CD4-positive, alpha-beta memory T cell (primary cell): ENCODE results near the gene RCAN1. TPM values are rescaled to one million over a fixed set of nuclear protein-coding genes. Genes with fewer than 3 reads are reported as not detected.

ENCODE experiments used
- CTCF ChIA-PET: fragments of 350-600 bp; sonication (Branson Sonifier 250); formaldehyde crosslinking; loops from one replicate; lab custom pipeline; 2021; ENCODE audit warnings: inconsistent platforms; ENCODE audit not compliant: partially characterized antibody; lab: Charles Lee
- POLR2A ChIA-PET: fragments of 350-600 bp; sonication (Branson Sonifier 250); formaldehyde crosslinking; loops from one replicate; lab custom pipeline; 2021; ENCODE audit not compliant: partially characterized antibody; lab: Charles Lee
- DNase-seq, 5 donors: peaks; one replicate each; pipeline versions ENCODE4 v3.0.0 to v3.0.0-alpha.2; 2020 to 2022; ENCODE audit warnings: mixed read lengths in 1 of 5
- H3K27ac ChIP-seq: one replicate; pipeline ENCODE4 v1.7.0; 2013; ENCODE audit warnings: low read depth, low read length
- H3K27me3 ChIP-seq: 2 replicates; pipeline ENCODE4 v1.7.0; 2013; ENCODE audit warnings: mild to moderate bottlenecking, low read length, moderate library complexity; ENCODE audit not compliant: insufficient read depth
- H3K36me3 ChIP-seq: 2 replicates; pipeline ENCODE4 v1.7.0; 2013; ENCODE audit warnings: mild to moderate bottlenecking, low read length, moderate library complexity; ENCODE audit not compliant: insufficient read depth
- H3K4me1 ChIP-seq: 2 replicates; pipeline ENCODE4 v1.7.0; 2013; ENCODE audit warnings: mild to moderate bottlenecking, low read length, moderate library complexity; ENCODE audit not compliant: insufficient read depth
- H3K4me3 ChIP-seq, 2 donors: one replicate each; pipeline ENCODE4 v1.7.0; 2013; ENCODE audit warnings: low read length in 2 of 2, mild to moderate bottlenecking in 1 of 2
- H3K9me3 ChIP-seq, 2 donors: one replicate each; pipeline ENCODE4 v1.7.0; 2013; ENCODE audit warnings: low read length in 2 of 2, control low read depth in 1 of 2; ENCODE audit not compliant: control insufficient read depth in 1 of 2
- H3K27ac Mint-ChIP-seq, 7 donors: one replicate each; pipeline ENCODE4 v1.8.0; 2020 to 2021; ENCODE audit warnings: mixed read lengths in 7 of 7, mild to moderate bottlenecking in 6 of 7, inconsistent platforms in 3 of 7, moderate library complexity in 3 of 7
- H3K27me3 Mint-ChIP-seq, 2 donors: one replicate each; pipeline ENCODE4 v1.8.0; 2020 to 2021; ENCODE audit warnings: mixed read lengths in 2 of 2
- H3K36me3 Mint-ChIP-seq, 2 donors: one replicate each; pipeline ENCODE4 v1.8.0; 2020 to 2021; ENCODE audit warnings: mixed read lengths in 2 of 2, inconsistent platforms in 1 of 2, mild to moderate bottlenecking in 1 of 2
- H3K4me1 Mint-ChIP-seq, 4 donors: one replicate each; pipeline ENCODE4 v1.8.0; 2020 to 2021; ENCODE audit warnings: mixed read lengths in 4 of 4, mild to moderate bottlenecking in 1 of 4
- H3K4me3 Mint-ChIP-seq, 8 donors: one replicate each; pipeline ENCODE4 v1.8.0; 2020 to 2021; ENCODE audit warnings: mixed read lengths in 8 of 8, mild to moderate bottlenecking in 7 of 8, moderate library complexity in 6 of 8, inconsistent platforms in 3 of 8
- H3K9me3 Mint-ChIP-seq, 8 donors: one replicate each; pipeline ENCODE4 v1.8.0; 2020 to 2021; ENCODE audit warnings: mixed read lengths in 8 of 8, mild to moderate bottlenecking in 5 of 8, inconsistent platforms in 3 of 8, moderate library complexity in 1 of 8
- intact Hi-C: fragments of 100-400 bp; cut with micrococcal nuclease; formaldehyde crosslinking; loops from one replicate; pipeline ENCODE4 v1.15.1; 2023
- polyA plus RNA-seq, 2 donors: library from polyadenylated mRNA; unstranded; fragments of 300-500 nt; fragmentation: Illumina TruSeq; gene quantifications; one replicate each; pipeline ENCODE4 v1.2.3, GENCODE V29; 2021
- total RNA-seq, 2 experiments: library from RNA; stranded (reverse); gene quantifications; one replicate each; pipeline ENCODE4 v1.2.3, GENCODE V29; 2021

Gene RCAN1
- total and polyA plus RNA-seq, 4 experiments from 2014 or later, result 4.7 to 15.0 (median 9.2) TPM

- Mint-ChIP-seq H3K36me3 (peaks cover 0 to 5% of the 10 kb centered on the region in 2 donors), H3K27me3 (peaks cover 14 to 28% of the 10 kb centered on the region in 2 donors), H3K9me3 (peaks cover 0 to 25% (median 21%) of the 10 kb centered on the region in 8 donors), H3K27ac (no peak overlapping the region), H3K4me1 (peaks cover 0 to 3% (median 1%) of the 10 kb centered on the region in 4 donors), H3K4me3 (no peak overlapping the region)
- H3K4me3 ChIP-seq, result no peak overlapping the region
- H3K36me3 ChIP-seq, result no peaks in the 10 kb centered on the region
- H3K27ac ChIP-seq, result no peak overlapping the region
- ChIA-PET POLR2A (no interaction called here), CTCF (interaction anchor here (1.0 kb wide), 1 partner anchor 17 kb away, joined by 3 read pairs; no protein-coding TSS in a partner anchor)
- intact Hi-C loops, result no loop called here
- DNase-seq, result no peak
- no peaks in the 10 kb centered on the region for H3K27me3 ChIP-seq
- no peaks in the 10 kb centered on the region for H3K9me3 ChIP-seq
- H3K4me1 ChIP-seq, result no peaks in the 10 kb centered on the region
Observed at GRCh38 chr21:34648739-34649297, 33.9 kb upstream of the RCAN1 start.

DNA sequence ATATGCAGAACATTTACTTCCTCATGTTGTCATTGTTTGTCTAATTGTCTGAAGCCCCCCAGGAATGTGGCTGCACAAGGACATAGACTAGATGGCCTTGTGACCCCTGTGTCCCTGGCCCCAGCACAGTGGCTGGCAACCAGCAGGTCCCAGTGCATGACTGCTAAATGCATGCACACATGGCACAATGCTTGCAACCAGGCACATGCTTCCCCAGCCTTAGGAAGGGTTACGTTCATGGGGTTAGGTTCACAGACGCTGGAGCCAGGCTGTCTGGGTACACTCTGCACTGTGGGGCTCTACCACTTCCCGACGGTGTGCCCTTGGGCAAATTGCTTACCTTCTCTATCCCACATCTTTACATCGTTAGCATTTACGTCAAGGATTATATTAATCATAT lies 32.6 kb upstream of the RCAN1 start:
- Mint-ChIP-seq H3K9me3 (peaks cover 0 to 22% (median 17%) of the 10 kb centered on the region in 8 donors), H3K36me3 (no peaks in the 10 kb centered on the region), H3K27ac (peak overlapping the region in 1 of 7 donors; percentile 53), H3K4me1 (peaks cover 0 to 3% (median 1%) of the 10 kb centered on the region in 4 donors), H3K4me3 (no peak overlapping the region), H3K27me3 (peaks cover 8 to 17% of the 10 kb centered on the region in 2 donors)
- Histone ChIP-seq H3K27me3 (no peaks in the 10 kb centered on the region), H3K9me3 (no peaks in the 10 kb centered on the region), H3K36me3 (no peaks in the 10 kb centered on the region), H3K4me3 (no peak overlapping the region), H3K27ac (no peak overlapping the region), H3K4me1 (no peaks in the 10 kb centered on the region)
- POLR2A ChIA-PET, result no interaction called here
- DNase-seq, result no peak
- CTCF ChIA-PET, result interaction anchor here (1.0 kb wide), 2 partner anchors 10 to 16 kb away, joined by 3 read pairs; no protein-coding TSS in a partner anchor
- intact Hi-C loops, result no loop called here

DNA sequence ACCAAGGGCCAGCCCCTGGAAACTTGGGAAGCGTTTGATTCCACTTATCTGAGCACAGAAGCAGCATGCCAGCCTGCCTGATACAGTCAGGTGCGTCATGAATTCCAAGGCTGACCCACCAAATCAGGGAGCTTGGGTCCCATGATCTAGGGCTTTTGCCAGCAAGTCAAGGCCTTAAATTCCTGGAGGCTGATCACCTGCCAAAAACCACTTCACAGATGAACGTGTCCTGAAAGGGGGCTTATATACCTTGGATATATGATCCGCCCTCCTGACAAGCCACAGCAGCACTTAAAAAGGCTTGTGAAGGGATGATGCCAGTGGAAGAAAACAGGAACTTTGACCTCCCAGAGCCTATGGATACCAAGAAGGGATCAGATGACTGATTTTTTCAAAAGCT lies 29.9 kb upstream of the RCAN1 start:
- H3K36me3 Mint-ChIP-seq, result no peaks in the 10 kb centered on the region

DNA sequence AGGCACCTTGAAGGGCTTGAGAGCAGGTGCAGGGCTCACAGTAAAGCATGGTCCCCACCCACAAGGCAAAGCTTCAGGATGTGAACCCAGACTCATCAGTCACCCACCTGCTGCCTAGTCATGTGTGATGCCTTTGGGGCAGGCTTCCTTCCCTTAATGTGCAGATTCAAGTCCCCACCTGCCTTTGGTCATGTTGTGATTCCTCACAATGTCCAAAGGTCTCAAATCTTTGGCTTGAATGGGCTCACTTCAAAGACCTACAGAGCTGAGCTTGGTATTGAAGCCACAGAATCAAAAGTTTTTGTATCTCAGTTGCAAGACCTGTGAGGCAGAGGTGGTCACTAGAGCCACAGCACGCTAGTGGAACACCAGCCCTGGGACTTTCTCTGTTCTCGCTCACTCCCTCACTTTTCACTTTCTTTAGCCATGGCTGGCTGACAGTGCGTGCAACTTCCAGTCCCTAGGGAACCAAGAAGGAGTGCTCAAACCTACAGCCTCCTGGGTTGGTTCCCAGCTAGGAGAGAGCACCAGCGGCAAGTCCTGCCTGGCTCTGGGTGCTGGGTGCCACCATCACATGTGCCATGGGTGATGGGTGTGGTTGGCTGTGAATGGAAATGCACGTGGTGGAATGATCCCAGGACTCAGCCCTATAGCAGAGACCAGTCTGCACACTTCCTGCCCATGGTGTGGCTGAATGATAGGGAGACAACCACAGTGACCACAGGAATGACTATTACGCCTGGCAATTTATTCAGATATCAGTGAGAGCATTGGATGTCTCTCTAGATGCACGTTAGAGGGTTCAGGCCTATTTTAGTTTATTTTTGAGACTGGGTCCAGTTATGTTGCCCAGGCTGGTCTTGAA lies 27.5 kb upstream of the RCAN1 start:
- H3K4me1 ChIP-seq, result peaks cover 14% of the 10 kb centered on the region
- Mint-ChIP-seq H3K4me3 (no peak overlapping the region), H3K9me3 (no peaks in the 10 kb centered on the region), H3K27ac (no peak overlapping the region), H3K36me3 (no peaks in the 10 kb centered on the region), H3K4me1 (peaks cover 11 to 25% (median 18%) of the 10 kb centered on the region in 4 donors), H3K27me3 (peaks cover 0 to 2% of the 10 kb centered on the region in 2 donors)
- intact Hi-C loops, result no loop called here
- CTCF ChIA-PET, result no interaction called here
- DNase-seq, result no peak
- H3K27ac ChIP-seq, result no peak overlapping the region
- H3K36me3 ChIP-seq, result no peaks in the 10 kb centered on the region
- H3K27me3 ChIP-seq, result no peaks in the 10 kb centered on the region
- no peaks in the 10 kb centered on the region for H3K9me3 ChIP-seq
- no peak overlapping the region for H3K4me3 ChIP-seq
- POLR2A ChIA-PET, result no interaction called here

More for the DNA sequence above, 29.9 kb upstream of the RCAN1 start:
- peaks cover 12 to 19% (median 15%) of the 10 kb centered on the region in 4 donors for H3K4me1 Mint-ChIP-seq
- CTCF ChIA-PET, result no interaction called here
- Histone ChIP-seq H3K27ac (no peak overlapping the region), H3K4me1 (peaks cover 10% of the 10 kb centered on the region), H3K27me3 (no peaks in the 10 kb centered on the region), H3K4me3 (no peak overlapping the region), H3K36me3 (no peaks in the 10 kb centered on the region), H3K9me3 (no peaks in the 10 kb centered on the region)
- no peak for DNase-seq
- intact Hi-C loops, result no loop called here
- H3K27me3 Mint-ChIP-seq, result peaks cover 8 to 13% of the 10 kb centered on the region in 2 donors
- no peak overlapping the region for H3K4me3 Mint-ChIP-seq
- POLR2A ChIA-PET, result no interaction called here
- H3K27ac Mint-ChIP-seq, result no peak overlapping the region
- H3K9me3 Mint-ChIP-seq, result no peaks in the 10 kb centered on the region

- H3K27me3 ChIP-seq, result no peaks in the 10 kb centered on the region
- no peak overlapping the region for H3K27ac ChIP-seq
- H3K4me1 ChIP-seq, result peaks cover 14% of the 10 kb centered on the region
- no peaks in the 10 kb centered on the region for H3K9me3 ChIP-seq
- Mint-ChIP-seq H3K36me3 (no peaks in the 10 kb centered on the region), H3K9me3 (no peaks in the 10 kb centered on the region), H3K4me3 (peak overlapping the region; percentile 74 to 93 (median 84)), H3K27me3 (peaks cover 0 to 2% of the 10 kb centered on the region in 2 donors), H3K27ac (peak overlapping the region in 4 of 7 donors; percentile 66 to 88 (median 82)), H3K4me1 (peaks cover 11 to 25% (median 18%) of the 10 kb centered on the region in 4 donors)
- CTCF ChIA-PET, result interaction anchor here (2.2 kb wide), 1 partner anchor 10 kb away, joined by 11 read pairs; no protein-coding TSS in a partner anchor
- no peak for DNase-seq
- no peaks in the 10 kb centered on the region for H3K36me3 ChIP-seq
- POLR2A ChIA-PET, result no interaction called here
- H3K4me3 ChIP-seq, result peak overlapping the region in 1 of 2 donors; percentile 65
- intact Hi-C loops, result no loop called here
Observed at GRCh38 chr21:34640858-34641257, 25.9 kb upstream of the RCAN1 start.

- peak; percentile 2 to 47 (median 10) for DNase-seq
- Mint-ChIP-seq H3K27ac (peak overlapping the region; percentile 21 to 88 (median 79)), H3K4me3 (peak overlapping the region; percentile 74 to 93 (median 84)), H3K4me1 (peaks cover 11 to 25% (median 18%) of the 10 kb centered on the region in 4 donors), H3K27me3 (peaks cover 0 to under 1% of the 10 kb centered on the region in 2 donors), H3K36me3 (no peaks in the 10 kb centered on the region), H3K9me3 (no peaks in the 10 kb centered on the region)
- H3K9me3 ChIP-seq, result no peaks in the 10 kb centered on the region
- H3K27me3 ChIP-seq, result no peaks in the 10 kb centered on the region
- POLR2A ChIA-PET, result no interaction called here
- CTCF ChIA-PET, result interaction anchor here (0.9 to 2.2 kb wide), 5 partner anchors 9 to 280 kb away, joined by 3 to 11 read pairs (median 3); no protein-coding TSS in a partner anchor
- H3K4me3 ChIP-seq, result peak overlapping the region; percentile 22 to 65
- intact Hi-C loops, result no loop called here
- H3K4me1 ChIP-seq, result peaks cover 14% of the 10 kb centered on the region
- no peak overlapping the region for H3K27ac ChIP-seq
- H3K36me3 ChIP-seq, result no peaks in the 10 kb centered on the region
Observed at GRCh38 chr21:34639882-34640788, 25.2 kb upstream of the RCAN1 start.
